Parathyroid adenoma (tissue), 2 donors: ENCODE data around the gene OR4K13.

Experiments used
- H2AFZ ChIP-seq: fragments of 300-600 bp; sonication (generic); one replicate; pipeline ENCODE4 v1.7.0; 2017; ENCODE audit warnings: antibody characterized with exemption, mild to moderate bottlenecking
- H3K27ac ChIP-seq: fragments of 300-600 bp; sonication (generic); one replicate; pipeline ENCODE4 v1.7.0; 2017
- H3K27me3 ChIP-seq: fragments of 300-600 bp; sonication (generic); one replicate; pipeline ENCODE4 v1.7.0; 2017; ENCODE audit warnings: low read length; ENCODE audit not compliant: control insufficient read depth, insufficient read depth
- H3K36me3 ChIP-seq: fragments of 300-600 bp; sonication (generic); one replicate; pipeline ENCODE4 v1.7.0; 2017; ENCODE audit warnings: low read length; ENCODE audit not compliant: control insufficient read depth, insufficient read depth
- H3K4me1 ChIP-seq: fragments of 300-600 bp; sonication (generic); one replicate; pipeline ENCODE4 v1.7.0; 2017; ENCODE audit warnings: control low read depth
- H3K4me2 ChIP-seq: fragments of 300-600 bp; sonication (generic); one replicate; pipeline ENCODE4 v1.7.0; 2017; ENCODE audit warnings: low read length
- H3K4me3 ChIP-seq: fragments of 300-600 bp; sonication (generic); one replicate; pipeline ENCODE4 v1.7.0; 2017; ENCODE audit warnings: low read depth, low read length
- H3K79me2 ChIP-seq: fragments of 300-600 bp; sonication (generic); one replicate; pipeline ENCODE4 v1.7.0; 2017; ENCODE audit warnings: control low read depth
- H3K9ac ChIP-seq: fragments of 300-600 bp; sonication (generic); one replicate; pipeline ENCODE4 v1.7.0; 2017; ENCODE audit warnings: mild to moderate bottlenecking
- H3K9me3 ChIP-seq: fragments of 300-600 bp; sonication (generic); one replicate; pipeline ENCODE4 v1.7.0; 2017; ENCODE audit warnings: low read length; ENCODE audit not compliant: control insufficient read depth
- TF ChIP-seq, protein P1 (sequence below): fragments of 300-600 bp; sonication (generic); IDR thresholded peaks from one replicate; pipeline ENCODE4 v1.7.0; 2017; ENCODE audit warnings: antibody characterized with exemption, mild to moderate bottlenecking
- donor health status: primary hyperparathyroidism.

OR4K13 gene

DNA sequence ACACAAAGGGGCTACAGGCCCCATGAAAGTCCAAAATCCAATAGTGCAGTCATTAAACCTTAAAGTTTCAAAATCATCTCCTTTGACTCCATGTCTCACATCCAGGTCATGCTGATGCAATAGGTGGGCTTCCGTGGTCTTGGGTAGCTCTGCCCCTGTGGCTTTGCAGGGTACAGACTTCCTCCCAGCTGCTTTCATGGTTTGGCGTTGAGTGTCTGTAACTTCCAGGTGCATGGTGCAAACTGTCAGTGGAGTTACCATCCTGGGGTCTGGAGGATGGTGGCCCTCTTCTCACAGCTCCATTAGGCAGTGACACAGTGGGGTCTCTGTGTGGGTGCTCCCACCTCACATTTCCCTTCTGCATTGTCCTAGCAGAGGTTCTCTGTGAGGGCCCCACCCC, 42.4 kb downstream of the OR4K13 start:
- Histone ChIP-seq H2AFZ (no peak overlapping the region), H3K9me3 (no peaks in the 10 kb centered on the region), H3K4me1 (no peaks in the 10 kb centered on the region), H3K79me2 (no peaks in the 10 kb centered on the region), H3K27me3 (no peaks in the 10 kb centered on the region), H3K36me3 (no peaks in the 10 kb centered on the region), H3K4me2 (no peak overlapping the region), H3K4me3 (no peak overlapping the region), H3K9ac (no peak overlapping the region), H3K27ac (no peak overlapping the region)
- TF ChIP-seq, protein P1, sequence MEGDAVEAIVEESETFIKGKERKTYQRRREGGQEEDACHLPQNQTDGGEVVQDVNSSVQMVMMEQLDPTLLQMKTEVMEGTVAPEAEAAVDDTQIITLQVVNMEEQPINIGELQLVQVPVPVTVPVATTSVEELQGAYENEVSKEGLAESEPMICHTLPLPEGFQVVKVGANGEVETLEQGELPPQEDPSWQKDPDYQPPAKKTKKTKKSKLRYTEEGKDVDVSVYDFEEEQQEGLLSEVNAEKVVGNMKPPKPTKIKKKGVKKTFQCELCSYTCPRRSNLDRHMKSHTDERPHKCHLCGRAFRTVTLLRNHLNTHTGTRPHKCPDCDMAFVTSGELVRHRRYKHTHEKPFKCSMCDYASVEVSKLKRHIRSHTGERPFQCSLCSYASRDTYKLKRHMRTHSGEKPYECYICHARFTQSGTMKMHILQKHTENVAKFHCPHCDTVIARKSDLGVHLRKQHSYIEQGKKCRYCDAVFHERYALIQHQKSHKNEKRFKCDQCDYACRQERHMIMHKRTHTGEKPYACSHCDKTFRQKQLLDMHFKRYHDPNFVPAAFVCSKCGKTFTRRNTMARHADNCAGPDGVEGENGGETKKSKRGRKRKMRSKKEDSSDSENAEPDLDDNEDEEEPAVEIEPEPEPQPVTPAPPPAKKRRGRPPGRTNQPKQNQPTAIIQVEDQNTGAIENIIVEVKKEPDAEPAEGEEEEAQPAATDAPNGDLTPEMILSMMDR: no peak
